Stimulated activated CD8-positive, alpha-beta memory T cell treated with anti-CD3 and anti-CD28 coated beads, Interleukin-4, amount 100 ng/mL, for 24 hours (primary cell): ENCODE results near the gene SGSM2.
"Not testable (repeated sequence)": the region's sequence is repeated elsewhere in the genome, so short reads cannot be mapped to it uniquely, and the experiment has no call there.

Experiments
- DNase-seq: peaks from one replicate; pipeline ENCODE4 v3.0.0-alpha.2; 2020; ENCODE audit warnings: low read depth

SGSM2 gene

GRCh38 chr17:2336852-2337543, at the start of gene SGSM2:
TSS of gene SGSM2 (plus strand) at chr17:2337501. CDS start at chr17:2337689, 188 bp downstream.
- DNase-seq: peak; percentile 52

- no peak for DNase-seq
These were observed 47.3 kb upstream of the SGSM2 start for GRCh38 chr17:2289878-2290478.

GRCh38 chr17:2292100-2292499, 45.2 kb upstream of the SGSM2 start:
- DNase-seq: no peak

GRCh38 chr17:2295575-2295974, 41.7 kb upstream of the SGSM2 start:
- no peak for DNase-seq

GRCh38 chr17:2297023-2297422, 40.3 kb upstream of the SGSM2 start:
- no peak for DNase-seq

- DNase-seq: no peak
These were observed 38.2 kb upstream of the SGSM2 start for GRCh38 chr17:2299136-2299535.

GRCh38 chr17:2299756-2300155, 37.5 kb upstream of the SGSM2 start:
- DNase-seq: no peak

- DNase-seq: no peak
These were observed 34.5 kb upstream of the SGSM2 start for GRCh38 chr17:2302778-2303203.

- peak; percentile 92 for DNase-seq
These were observed 33.8 kb upstream of the SGSM2 start, which contains the start of the genes SMG6 and SRR for GRCh38 chr17:2303204-2304188. TSS of gene SMG6 (minus strand) at chr17:2303785. CDS start at chr17:2303720, 65 bp downstream. TSS of gene SRR (plus strand) at chr17:2303950. CDS start at chr17:2315561, 11,611 bp downstream.

GRCh38 chr17:2304931-2305330, 32.4 kb upstream of the SGSM2 start:
- DNase-seq: no peak

GRCh38 chr17:2309338-2310154, 27.8 kb upstream of the SGSM2 start:
- DNase-seq: no peak

GRCh38 chr17:2312736-2313135, 24.6 kb upstream of the SGSM2 start:
- DNase-seq: no peak

GRCh38 chr17:2316916-2317205, 20.4 kb upstream of the SGSM2 start:
- DNase-seq: not testable (repeated sequence)

- no peak for DNase-seq
These were observed 19.5 kb upstream of the SGSM2 start for GRCh38 chr17:2317796-2318195.

- no peak for DNase-seq
These were observed 18.2 kb upstream of the SGSM2 start for GRCh38 chr17:2319051-2319450.

- no peak for DNase-seq
These were observed 15.9 kb upstream of the SGSM2 start for GRCh38 chr17:2321399-2321798.

- no peak for DNase-seq
These were observed 13.5 kb upstream of the SGSM2 start for GRCh38 chr17:2323629-2324314.

- DNase-seq: no peak
These were observed 6.0 kb upstream of the SGSM2 start for GRCh38 chr17:2331303-2331702.

GRCh38 chr17:2335726-2336214, 1.5 kb upstream of the SGSM2 start:
- DNase-seq: no peak

GRCh38 chr17:2336215-2336851, 968 bp upstream of the SGSM2 start, which contains the start of gene TSR1:
TSS of gene TSR1 (minus strand) at chr17:2336457. CDS start at chr17:2336427, 30 bp downstream.
- DNase-seq: peak; percentile 83
